ENCODE results near the gene ARTN.

Gene ARTN

GRCh38 chr1:43947061-43947873 lies 13.7 kb downstream of the ARTN start:
- no peak for DNase-seq (ENCODE audit: low spot score)

DNA sequence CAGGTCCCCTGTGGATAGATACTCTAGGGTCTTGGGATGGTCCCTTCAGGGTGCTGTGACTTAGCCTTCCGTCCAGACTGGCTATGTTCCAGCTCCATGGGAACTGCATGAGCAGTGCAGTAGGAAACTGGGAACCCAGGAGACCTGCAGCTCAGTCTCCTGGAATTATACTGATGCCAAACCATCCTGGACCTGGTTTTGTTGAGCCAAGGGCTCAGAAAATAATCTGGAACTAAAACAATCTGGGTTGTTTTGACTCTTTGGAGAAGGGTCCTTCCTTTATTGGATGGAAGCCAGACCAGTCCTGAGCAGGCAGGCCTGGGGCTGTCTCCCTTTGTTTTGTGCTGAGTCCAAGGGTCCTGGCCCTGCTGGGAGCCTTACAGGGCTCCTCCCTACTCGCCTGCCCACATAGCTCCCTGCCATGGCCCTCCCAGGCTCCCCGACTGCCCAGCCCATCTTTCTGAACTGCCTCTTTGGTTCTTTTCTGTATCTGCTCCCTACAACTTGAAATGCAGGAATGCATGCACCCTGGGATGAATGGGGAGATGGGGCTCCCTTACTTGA lies 14.4 kb downstream of the ARTN start:
- DNase-seq (ENCODE audit: low spot score) = no peak

GRCh38 chr1:43949678-43950077 lies 16.1 kb downstream of the ARTN start:
- DNase-seq (ENCODE audit: low spot score) = no peak

GRCh38 chr1:43951021-43951985 lies 17.7 kb downstream of the ARTN start:
- DNase-seq (ENCODE audit: low spot score) = no peak

DNA sequence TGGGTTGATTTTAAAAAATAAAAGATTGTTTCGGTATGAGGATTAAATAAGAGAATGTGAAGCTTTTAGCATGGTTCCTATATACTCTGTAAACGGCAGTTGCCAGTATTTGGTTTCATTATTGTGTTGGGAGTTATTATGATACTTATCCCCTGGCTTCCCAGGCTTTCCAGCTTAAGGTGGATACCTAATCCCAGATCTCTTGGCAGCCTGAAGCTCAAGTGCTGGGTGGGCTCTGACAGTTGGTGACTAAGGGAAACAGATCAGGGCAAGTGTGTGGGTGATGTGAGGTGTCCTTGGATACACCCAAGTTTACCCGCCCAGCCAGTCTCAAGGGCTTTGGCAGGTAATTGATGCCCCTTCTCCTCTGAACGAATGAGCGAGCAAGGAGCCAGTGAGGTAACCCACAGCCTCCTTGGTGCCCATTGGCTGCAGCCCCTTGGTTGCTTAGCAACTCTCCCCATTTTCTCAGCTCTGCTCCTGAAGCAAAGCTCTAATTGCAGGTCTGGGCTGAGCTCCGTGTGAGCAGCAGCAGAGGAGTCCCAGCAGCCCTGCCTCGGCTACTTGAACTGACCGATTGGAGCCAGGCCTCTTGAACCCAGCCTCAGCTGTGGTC lies 19.2 kb downstream of the ARTN start:
- peak; percentile 88 for DNase-seq (ENCODE audit: low spot score)

DNA sequence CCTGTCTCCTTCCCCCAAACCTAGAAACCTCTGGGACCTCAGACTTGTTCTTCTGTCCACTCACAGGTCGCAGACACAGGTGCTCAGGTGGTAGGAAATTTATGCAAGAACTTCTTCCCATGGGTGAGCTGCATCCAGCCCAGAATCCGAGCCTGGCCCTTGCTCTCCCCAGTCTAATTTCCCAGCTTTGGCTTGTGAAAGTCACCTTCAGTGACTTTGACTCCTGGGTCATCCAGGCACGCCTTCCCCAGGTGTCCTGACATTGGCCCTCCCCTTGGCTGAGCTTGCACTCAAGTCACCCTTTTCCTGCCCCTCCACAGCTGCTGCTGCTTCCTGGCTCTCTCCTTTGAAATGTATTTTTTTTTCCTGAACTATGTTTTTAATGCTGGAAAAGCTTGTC lies 19.8 kb downstream of the ARTN start:
- no peak for DNase-seq (ENCODE audit: low spot score)

DNA sequence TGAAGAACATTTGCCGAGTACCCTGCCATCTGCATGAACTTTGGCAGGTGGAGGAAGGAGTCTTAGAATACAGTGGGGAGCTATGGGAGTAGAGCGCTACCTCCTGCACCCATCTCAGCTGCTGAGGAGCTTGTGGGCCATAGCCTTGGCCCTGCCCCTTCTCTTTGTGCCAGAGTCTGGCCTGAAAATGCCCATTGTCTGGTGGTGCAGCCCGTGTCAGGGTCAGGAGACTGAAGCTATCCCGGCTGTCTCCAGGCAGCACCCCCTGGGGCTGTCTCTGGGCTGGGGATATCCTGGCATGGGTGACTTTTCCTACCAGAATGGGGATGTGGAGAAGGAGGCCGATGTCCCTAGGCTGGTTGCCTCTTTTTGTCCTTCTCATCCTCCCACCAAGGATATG lies 20.4 kb downstream of the ARTN start:
- DNase-seq (ENCODE audit: low spot score) = no peak

GRCh38 chr1:43956234-43956633 lies 22.6 kb downstream of the ARTN start:
- DNase-seq (ENCODE audit: low spot score) = no peak

- no peak for DNase-seq (ENCODE audit: low spot score)
These were observed 23.9 kb downstream of the ARTN start for GRCh38 chr1:43957407-43958040.

GRCh38 chr1:43958351-43959255 lies 25.0 kb downstream of the ARTN start:
- no peak for DNase-seq (ENCODE audit: low spot score)

DNA sequence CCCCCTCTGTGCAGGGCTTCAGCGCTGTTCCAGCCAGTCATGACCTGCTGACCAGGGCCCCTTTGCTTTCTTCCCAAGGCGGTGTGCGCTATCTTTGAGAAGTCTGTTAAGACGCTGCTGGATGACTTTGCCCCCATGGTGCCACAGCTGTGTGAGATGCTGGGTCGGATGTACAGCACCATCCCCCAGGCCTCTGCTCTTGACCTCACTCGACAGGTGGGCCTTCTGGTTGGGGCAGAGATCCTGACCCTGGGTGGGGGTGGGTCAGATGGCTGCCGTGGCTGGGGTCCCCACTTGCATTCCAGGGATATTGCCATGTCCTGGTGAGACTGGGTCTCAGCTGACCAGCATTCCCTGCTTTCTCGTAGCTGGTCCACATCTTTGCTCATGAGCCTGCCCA lies 27.2 kb downstream of the ARTN start:
- DNase-seq (ENCODE audit: low spot score) = no peak

DNA sequence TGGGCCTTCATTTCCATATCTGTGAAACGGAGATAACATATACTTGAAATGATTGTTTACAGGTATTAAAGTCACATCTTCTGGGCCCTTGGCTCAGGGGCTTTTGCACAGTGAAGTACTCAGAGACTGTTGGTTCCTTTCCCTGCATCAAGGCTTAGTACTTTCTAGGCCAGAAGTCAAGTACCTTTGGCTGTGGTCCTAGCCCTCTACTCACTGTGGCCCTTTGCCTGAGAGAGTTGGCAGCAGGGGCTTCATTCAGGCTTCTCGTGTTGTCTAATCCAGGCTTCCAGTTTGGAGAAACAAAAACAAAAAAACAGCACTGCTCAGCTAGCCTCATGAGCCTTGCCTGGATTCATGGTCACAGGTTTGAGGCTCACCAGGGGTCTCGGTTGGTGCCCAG lies 28.1 kb downstream of the ARTN start:
- DNase-seq (ENCODE audit: low spot score) = no peak

DNA sequence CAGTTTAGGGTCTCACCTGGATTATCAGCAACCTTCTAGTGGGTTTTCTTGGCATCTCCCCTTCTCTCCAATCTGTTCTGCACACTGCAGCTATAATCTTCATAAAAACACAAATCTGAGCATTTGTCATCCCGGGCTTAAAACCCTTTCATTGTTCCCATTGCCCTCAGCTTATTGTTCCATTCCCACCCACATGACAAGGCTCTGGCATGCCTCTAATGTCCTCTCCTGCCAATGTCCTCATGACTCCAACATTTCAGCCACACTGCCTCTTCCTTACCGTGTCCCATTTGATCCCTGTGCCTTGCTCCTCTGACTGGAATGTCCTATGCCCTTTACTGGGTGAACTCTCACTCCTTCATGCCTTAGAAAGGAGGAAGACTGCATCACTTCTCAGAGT lies 28.7 kb downstream of the ARTN start:
- DNase-seq (ENCODE audit: low spot score) = no peak

GRCh38 chr1:43963006-43963405 lies 29.4 kb downstream of the ARTN start:
- no peak for DNase-seq (ENCODE audit: low spot score)

- no peak for DNase-seq (ENCODE audit: low spot score)
These were observed 30.3 kb downstream of the ARTN start for GRCh38 chr1:43963890-43964289.

- DNase-seq (ENCODE audit: low spot score) = no peak
These were observed 31.7 kb downstream of the ARTN start for GRCh38 chr1:43965316-43965715.

- no peak for DNase-seq (ENCODE audit: low spot score)
These were observed 34.8 kb downstream of the ARTN start for GRCh38 chr1:43968348-43968948.

DNA sequence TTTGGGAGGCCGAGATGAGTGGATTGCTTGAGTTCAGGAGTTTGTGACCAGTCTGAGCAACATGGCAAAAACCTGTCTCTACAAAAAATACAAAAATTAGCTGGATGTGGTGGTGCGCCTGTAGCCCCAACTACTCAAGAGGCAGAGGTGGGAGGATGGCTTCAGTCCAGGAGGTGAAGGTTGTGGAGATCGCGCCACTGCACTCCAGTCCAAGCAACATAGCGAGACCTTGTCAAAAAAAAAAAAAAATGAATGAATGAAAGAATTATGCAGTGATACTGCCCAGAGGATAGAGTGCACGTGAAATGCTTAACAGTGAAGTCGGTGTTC lies 35.8 kb downstream of the ARTN start:
- DNase-seq (ENCODE audit: low spot score) = no peak

DNA sequence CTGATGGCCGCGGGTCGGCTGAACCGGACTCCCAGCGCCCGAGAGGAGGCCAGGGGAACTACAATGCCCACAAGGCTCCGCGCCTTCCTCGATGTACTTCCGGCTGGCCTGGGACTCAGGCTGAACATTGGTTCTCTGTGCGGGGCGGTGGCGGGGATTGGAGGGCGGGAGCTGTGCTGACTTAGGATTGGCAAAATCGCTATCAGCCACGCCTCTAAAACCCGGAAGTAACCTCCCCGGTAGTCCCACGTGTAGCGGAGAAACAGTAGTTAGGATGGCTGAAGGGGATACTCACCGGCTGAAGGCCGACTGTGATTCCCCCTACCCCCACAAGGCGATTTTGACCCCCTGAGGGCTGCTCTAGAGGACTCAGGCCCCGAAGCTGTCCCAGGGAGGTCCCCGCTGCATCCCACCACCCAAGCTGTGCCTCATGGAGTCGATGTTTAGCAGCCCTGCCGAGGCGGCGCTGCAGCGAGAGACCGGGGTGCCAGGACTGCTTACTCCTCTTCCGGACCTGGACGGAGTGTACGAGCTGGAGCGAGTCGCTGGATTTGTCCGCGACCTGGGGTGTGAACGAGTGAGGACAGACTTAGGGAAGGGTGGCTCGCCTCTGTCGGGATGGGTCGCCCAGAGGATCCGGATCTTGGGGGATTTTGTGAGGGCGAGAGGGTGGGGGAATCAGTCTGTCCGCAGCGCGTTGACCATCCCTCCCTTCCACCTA lies 36.3 kb downstream of the ARTN start, which contains the start of gene DPH2:
Gene DPH2, plus strand, starts transcription at position 265 of the 721 bp plus-strand sequence. Its CDS starts 166 bp downstream, at position 431.
- peak; percentile 94 for DNase-seq (ENCODE audit: low spot score)

Data from SK-N-DZ (cell line).